GM18511 (cell line): Measurements from ENCODE around the gene XPC.

Experiments
- ATAC-seq: cut with Tn5 transposase; IDR thresholded peaks from one replicate; pipeline ENCODE4 v1.9.1; 2021; ENCODE audit warnings: mild to moderate bottlenecking, moderate library complexity; ENCODE audit not compliant: unreplicated experiment

XPC gene

GRCh38 chr3:14150078-14150477 is 28.3 kb downstream of the XPC start:
- no peak for ATAC-seq

GRCh38 chr3:14148041-14148985 is 30.1 kb downstream of the XPC start:
- no peak for ATAC-seq

GRCh38 chr3:14147617-14148016 is 30.8 kb downstream of the XPC start:
- ATAC-seq = no peak

GRCh38 chr3:14147066-14147435 is 31.4 kb downstream of the XPC start:
- ATAC-seq = no peak

GRCh38 chr3:14146381-14147065 is 31.9 kb downstream of the XPC start:
- no peak for ATAC-seq

GRCh38 chr3:14145670-14146380 is 32.6 kb downstream of the XPC start:
- no peak for ATAC-seq

- no peak for ATAC-seq
Measured at GRCh38 chr3:14145236-14145635, 33.2 kb downstream of the XPC start.

- peak; percentile 98 for ATAC-seq
Measured at GRCh38 chr3:14144423-14145075, 33.9 kb downstream of the XPC start.

- ATAC-seq = no peak
Measured at GRCh38 chr3:14143271-14144225, 34.9 kb downstream of the XPC start.

- ATAC-seq = no peak
Measured at GRCh38 chr3:14142567-14143270, 35.7 kb downstream of the XPC start.

- ATAC-seq = no peak
Measured at GRCh38 chr3:14141602-14142341, 36.6 kb downstream of the XPC start.

- no peak for ATAC-seq
Measured at GRCh38 chr3:14141144-14141543, 37.3 kb downstream of the XPC start.

- ATAC-seq = no peak
Measured at GRCh38 chr3:14140668-14141067, 37.7 kb downstream of the XPC start.

GRCh38 chr3:14139771-14140170 is 38.6 kb downstream of the XPC start:
- no peak for ATAC-seq

- no peak for ATAC-seq
Measured at GRCh38 chr3:14138878-14139655, 39.3 kb downstream of the XPC start.

- no peak for ATAC-seq
Measured at GRCh38 chr3:14138109-14138877, 40.1 kb downstream of the XPC start.

GRCh38 chr3:14137445-14137844 is 41.0 kb downstream of the XPC start:
- ATAC-seq = no peak
